WTC11 (cell line): Measurements from ENCODE around the gene ZNF423.

ENCODE experiments used
- ATF1 ChIP-seq: sonication (generic); formaldehyde crosslinking; IDR thresholded peaks from 2 replicates; pipeline ENCODE4 v1.8.1; 2023; ENCODE audit warnings: mild to moderate bottlenecking, moderate library complexity, missing genetic modification reagents
- ATF2 ChIP-seq: sonication (generic); formaldehyde crosslinking; IDR thresholded peaks from 2 replicates; pipeline ENCODE4 v1.8.1; 2022; ENCODE audit warnings: low read depth, missing genetic modification reagents, borderline replicate concordance
- CDX4 ChIP-seq: fragments of 250-450 bp; sonication (Bioruptor Pico); IDR thresholded peaks from 2 replicates; pipeline ENCODE4 v1.9.0; 2021; ENCODE audit warnings: moderate library complexity, mild to moderate bottlenecking, inconsistent platforms, borderline replicate concordance
- CTCF ChIP-seq: fragments of 200-600 bp; IDR thresholded peaks from 2 replicates; pipeline ENCODE4 v1.8.0; 2022; ENCODE audit warnings: antibody characterized with exemption
- JUN ChIP-seq: sonication (generic); formaldehyde crosslinking; IDR thresholded peaks from 2 replicates; pipeline ENCODE4 v1.8.0; 2023; ENCODE audit warnings: mild to moderate bottlenecking, missing genetic modification reagents
- MLX ChIP-seq: sonication (generic); formaldehyde crosslinking; IDR thresholded peaks from 2 replicates; pipeline ENCODE4 v1.8.1; 2023; ENCODE audit warnings: mild to moderate bottlenecking, missing genetic modification reagents, moderate library complexity
- PRRX2 ChIP-seq: fragments of 250-450 bp; sonication (Bioruptor Pico); IDR thresholded peaks from 2 replicates; pipeline ENCODE4 v1.8.0; 2021; ENCODE audit warnings: mild to moderate bottlenecking
- SP1 ChIP-seq: sonication (generic); formaldehyde crosslinking; conservative IDR thresholded peaks from 2 replicates; pipeline ENCODE4 v1.8.1; 2022; ENCODE audit warnings: missing genetic modification reagents
- TEAD4 ChIP-seq: sonication (generic); formaldehyde crosslinking; IDR thresholded peaks from 2 replicates; pipeline ENCODE4 v1.8.0; 2022; ENCODE audit warnings: mild to moderate bottlenecking, missing genetic modification reagents
- USF2 ChIP-seq: sonication (generic); formaldehyde crosslinking; IDR thresholded peaks from 2 replicates; pipeline ENCODE4 v1.8.1; 2023; ENCODE audit warnings: mild to moderate bottlenecking, missing genetic modification reagents, moderate library complexity
- ZNF396 ChIP-seq: fragments of 250-450 bp; sonication (Bioruptor Pico); IDR thresholded peaks from 2 replicates; pipeline ENCODE4 v1.8.0; 2021; ENCODE audit warnings: mild to moderate bottlenecking, moderate library complexity, borderline replicate concordance
- ZSCAN18 ChIP-seq: fragments of 250-450 bp; sonication (Bioruptor Pico); IDR thresholded peaks from 2 replicates; pipeline ENCODE4 v2.1.2; 2022; ENCODE audit warnings: mild to moderate bottlenecking, moderate library complexity

- TF ChIP-seq CTCF (no peak), MLX (CRISPR knock-in tag) (no peak), ZNF396 (CRISPR knock-in tag) (no peak), SP1 (CRISPR knock-in tag) (no peak), USF2 (CRISPR knock-in tag) (no peak), CDX4 (no peak), ZSCAN18 (CRISPR knock-in tag) (no peak), JUN (CRISPR knock-in tag) (no peak), ATF2 (CRISPR knock-in tag) (no peak), TEAD4 (no peak), ATF1 (CRISPR knock-in tag) (no peak), PRRX2 (CRISPR knock-in tag) (no peak)
Observed at GRCh38 chr16:49788572-49788971, 67.3 kb downstream of the ZNF423 start.
